ENCODE data around the gene VGLL4.
"Not testable (repeated sequence)": the region's sequence is repeated elsewhere in the genome, so short reads cannot be mapped to it uniquely, and the experiment has no call there.

The VGLL4 gene

GRCh38 chr3:11643605-11644087 lies at the start of gene VGLL4:
TSS of gene VGLL4 (minus strand) at chr3:11643915. CDS start at chr3:11643518, 397 bp downstream.
- peaks cover 5% of the 10 kb centered on the region for H3K36me3 Mint-ChIP-seq
- ATAC-seq = peak; percentile 82
- H3K27ac Mint-ChIP-seq = peak within 1 kb of the TSS; percentile 73
- peak within 1 kb of the TSS; percentile 99 for H3K4me3 Mint-ChIP-seq
- H3K27me3 Mint-ChIP-seq = no peaks in the 10 kb centered on the region
- H3K4me1 Mint-ChIP-seq = peaks cover 44% of the 10 kb centered on the region
- H3K9me3 Mint-ChIP-seq = no peaks in the 10 kb centered on the region

- no peaks in the 10 kb centered on the region for H3K27me3 Mint-ChIP-seq
- peaks cover 15% of the 10 kb centered on the region for H3K36me3 Mint-ChIP-seq
- no peak overlapping the region for H3K27ac Mint-ChIP-seq
- H3K4me3 Mint-ChIP-seq = no peak overlapping the region
- H3K4me1 Mint-ChIP-seq = no peaks in the 10 kb centered on the region
- no peaks in the 10 kb centered on the region for H3K9me3 Mint-ChIP-seq
- ATAC-seq = no peak
Observed at GRCh38 chr3:11692532-11692813, 48.8 kb upstream of the VGLL4 start.

- no peaks in the 10 kb centered on the region for H3K9me3 Mint-ChIP-seq
- H3K4me1 Mint-ChIP-seq = no peaks in the 10 kb centered on the region
- ATAC-seq = no peak
- H3K27ac Mint-ChIP-seq = no peak overlapping the region
- peaks cover 15% of the 10 kb centered on the region for H3K36me3 Mint-ChIP-seq
- H3K4me3 Mint-ChIP-seq = no peak overlapping the region
- no peaks in the 10 kb centered on the region for H3K27me3 Mint-ChIP-seq
Observed at GRCh38 chr3:11691767-11692531, 48.2 kb upstream of the VGLL4 start.

GRCh38 chr3:11690863-11691766 lies 47.4 kb upstream of the VGLL4 start:
- no peaks in the 10 kb centered on the region for H3K4me1 Mint-ChIP-seq
- no peaks in the 10 kb centered on the region for H3K27me3 Mint-ChIP-seq
- no peak overlapping the region for H3K27ac Mint-ChIP-seq
- no peak overlapping the region for H3K4me3 Mint-ChIP-seq
- peaks cover 15% of the 10 kb centered on the region for H3K36me3 Mint-ChIP-seq
- H3K9me3 Mint-ChIP-seq = no peaks in the 10 kb centered on the region
- ATAC-seq = no peak

GRCh38 chr3:11689749-11690148 lies 46.0 kb upstream of the VGLL4 start:
- H3K36me3 Mint-ChIP-seq = peaks cover 24% of the 10 kb centered on the region
- H3K4me3 Mint-ChIP-seq = no peak overlapping the region
- no peak for ATAC-seq
- no peaks in the 10 kb centered on the region for H3K9me3 Mint-ChIP-seq
- no peaks in the 10 kb centered on the region for H3K4me1 Mint-ChIP-seq
- H3K27me3 Mint-ChIP-seq = no peaks in the 10 kb centered on the region
- no peak overlapping the region for H3K27ac Mint-ChIP-seq

- not testable (repeated sequence) for ATAC-seq, H3K27me3 Mint-ChIP-seq, H3K9me3 Mint-ChIP-seq, H3K4me1 Mint-ChIP-seq, H3K27ac Mint-ChIP-seq, H3K4me3 Mint-ChIP-seq
- H3K36me3 Mint-ChIP-seq = peaks cover 20% of the 10 kb centered on the region
Observed at GRCh38 chr3:11684980-11685379, 41.3 kb upstream of the VGLL4 start.

- H3K4me3 Mint-ChIP-seq = no peak overlapping the region
- peak overlapping the region; percentile 12 for H3K27ac Mint-ChIP-seq
Observed at GRCh38 chr3:11680509-11680908, 36.8 kb upstream of the VGLL4 start.

GRCh38 chr3:11679964-11680363 lies 36.2 kb upstream of the VGLL4 start:
- ATAC-seq = no peak

More at GRCh38 chr3:11680509-11680908, 36.8 kb upstream of the VGLL4 start:
- Mint-ChIP-seq H3K27me3 (no peaks in the 10 kb centered on the region), H3K4me1 (no peaks in the 10 kb centered on the region), H3K36me3 (peaks cover 23% of the 10 kb centered on the region), H3K9me3 (no peaks in the 10 kb centered on the region)
- no peak for ATAC-seq

GRCh38 chr3:11672363-11672762 lies 28.6 kb upstream of the VGLL4 start:
- Mint-ChIP-seq H3K9me3 (no peaks in the 10 kb centered on the region), H3K27me3 (no peaks in the 10 kb centered on the region), H3K36me3 (peaks cover 6% of the 10 kb centered on the region), H3K27ac (no peak overlapping the region), H3K4me1 (peaks cover 22% of the 10 kb centered on the region), H3K4me3 (no peak overlapping the region)
- no peak for ATAC-seq

More at GRCh38 chr3:11679964-11680363, 36.2 kb upstream of the VGLL4 start:
- H3K36me3 Mint-ChIP-seq = peaks cover 18% of the 10 kb centered on the region
- peak overlapping the region; percentile 12 for H3K27ac Mint-ChIP-seq
- H3K4me3 Mint-ChIP-seq = no peak overlapping the region
- no peaks in the 10 kb centered on the region for H3K4me1 Mint-ChIP-seq
- no peaks in the 10 kb centered on the region for H3K27me3 Mint-ChIP-seq
- no peaks in the 10 kb centered on the region for H3K9me3 Mint-ChIP-seq

- Mint-ChIP-seq H3K36me3 (peaks cover 6% of the 10 kb centered on the region), H3K27ac (no peak overlapping the region), H3K4me1 (peaks cover 22% of the 10 kb centered on the region), H3K9me3 (no peaks in the 10 kb centered on the region), H3K27me3 (no peaks in the 10 kb centered on the region), H3K4me3 (no peak overlapping the region)
- ATAC-seq = peak; percentile 82
Observed at GRCh38 chr3:11671648-11672100, 28.0 kb upstream of the VGLL4 start.

- Mint-ChIP-seq H3K4me3 (no peak overlapping the region), H3K4me1 (peaks cover 22% of the 10 kb centered on the region), H3K36me3 (peaks cover 11% of the 10 kb centered on the region), H3K27ac (no peak overlapping the region), H3K9me3 (no peaks in the 10 kb centered on the region), H3K27me3 (no peaks in the 10 kb centered on the region)
- no peak for ATAC-seq
Observed at GRCh38 chr3:11668243-11669235, 24.8 kb upstream of the VGLL4 start.

GRCh38 chr3:11665331-11665730 lies 21.6 kb upstream of the VGLL4 start:
- Mint-ChIP-seq H3K4me1 (peaks cover 11% of the 10 kb centered on the region), H3K9me3 (no peaks in the 10 kb centered on the region), H3K27ac (no peak overlapping the region), H3K4me3 (no peak overlapping the region), H3K27me3 (no peaks in the 10 kb centered on the region), H3K36me3 (peaks cover 11% of the 10 kb centered on the region)
- ATAC-seq = no peak

- Mint-ChIP-seq H3K27me3 (no peaks in the 10 kb centered on the region), H3K4me3 (no peak overlapping the region), H3K27ac (no peak overlapping the region), H3K36me3 (peaks cover 5% of the 10 kb centered on the region), H3K9me3 (no peaks in the 10 kb centered on the region), H3K4me1 (peaks cover 11% of the 10 kb centered on the region)
- ATAC-seq = no peak
Observed at GRCh38 chr3:11662392-11662990, 18.8 kb upstream of the VGLL4 start.

- Mint-ChIP-seq H3K27ac (no peak overlapping the region), H3K27me3 (no peaks in the 10 kb centered on the region), H3K4me1 (peaks cover 16% of the 10 kb centered on the region), H3K36me3 (peaks cover 5% of the 10 kb centered on the region), H3K4me3 (no peak overlapping the region), H3K9me3 (no peaks in the 10 kb centered on the region)
- no peak for ATAC-seq
Observed at GRCh38 chr3:11661827-11662226, 18.1 kb upstream of the VGLL4 start.
